ENCODE measurements around the gene TRIB2. TPM values are rescaled to one million over a fixed set of nuclear protein-coding genes. Genes with fewer than 3 reads are reported as not detected.
A peak's percentile ranks its signal among the peaks of the same experiment; 100 is the strongest.

TRIB2 gene
- 6.2 and 6.4 TPM in 2 replicates for total RNA-seq (2022)
- Bru-seq, nascent RNA, result percentile 41 among the genes with signal in this experiment
- BruChase-seq, experiment 1, labeled RNA remaining after a 6-hour chase, result percentile 45 among the genes with signal in this experiment
- percentile 44 among the genes with signal in this experiment for BruChase-seq, experiment 2, labeled RNA remaining after a 2-hour chase
- long read RNA-seq, full-length matches to known transcripts, result 1 of 1 reads
- long read RNA-seq, partial matches to known transcripts, result 0 of 1 reads
- long read RNA-seq, other reads (novel, unspliced or antisense), result 0 of 1 reads

DNA sequence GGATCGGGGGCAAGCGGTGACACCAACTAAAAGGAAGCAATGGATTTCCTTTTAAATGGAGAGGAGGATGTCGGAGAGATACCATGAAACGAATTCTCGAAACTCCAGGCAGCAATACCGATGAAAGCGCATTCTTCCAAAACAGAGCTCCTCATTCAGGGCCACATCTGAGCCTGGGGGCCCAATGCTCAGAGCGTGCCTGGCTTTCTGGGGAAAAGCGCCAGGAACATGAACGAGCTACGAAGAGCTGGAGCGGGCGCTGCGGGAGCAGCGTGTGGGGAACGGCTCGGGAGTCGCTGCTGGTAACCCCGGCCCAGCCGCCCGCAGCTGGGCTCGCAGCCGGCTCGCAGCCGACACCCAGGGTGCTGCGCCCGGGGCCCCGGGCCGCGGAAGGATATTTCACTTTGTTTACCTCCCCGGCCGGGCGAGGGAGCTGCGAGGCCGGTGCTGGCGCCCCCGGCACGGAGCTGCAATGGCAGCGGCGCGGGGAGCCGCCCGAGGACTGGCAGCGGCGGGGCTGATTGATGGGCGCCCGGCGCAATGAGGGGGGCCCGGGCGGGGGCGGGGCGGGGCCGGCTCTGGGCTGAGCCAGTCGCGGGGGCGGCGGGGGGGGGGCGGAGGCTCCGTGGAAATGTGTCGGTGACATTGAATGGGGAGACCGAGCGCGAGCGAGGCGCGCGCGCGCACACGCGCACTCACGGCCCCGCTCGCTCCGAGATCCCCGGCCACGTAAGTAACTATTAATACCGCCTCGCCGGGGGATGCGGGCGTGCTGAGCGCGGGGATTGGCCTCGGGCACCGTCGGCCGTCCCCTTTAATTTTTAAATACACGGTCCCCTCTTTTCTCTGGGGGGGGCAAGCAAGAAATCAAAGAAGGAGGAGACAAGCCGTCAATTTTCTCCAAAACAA, at the start of gene TRIB2:
TSS of gene TRIB2 (plus strand) at position 655 of the 909 bp plus-strand sequence. CDS start 1,372 bp downstream, outside the sequence.
- Mint-ChIP-seq H3K4me1 (ENCODE audit: low read depth, unreplicated experiment) (peaks cover 29% of the 10 kb centered on the region), H3K9me3 (ENCODE audit: low read depth, unreplicated experiment) (no peaks in the 10 kb centered on the region), H3K27me3 (ENCODE audit: unreplicated experiment) (peaks cover 18% of the 10 kb centered on the region), H3K4me3 (ENCODE audit: low read depth, unreplicated experiment) (peak within 1 kb of the TSS; percentile 73), H3K36me3 (ENCODE audit: insufficient read depth, unreplicated experiment) (peaks cover 29% of the 10 kb centered on the region), H3K27ac (ENCODE audit: unreplicated experiment) (peak within 1 kb of the TSS; percentile 97)
- CTCF ChIA-PET, result interaction anchor here (0.7 to 3.7 kb wide), 13 partner anchors 11 to 887 kb away, joined by 3 to 26 read pairs (median 6); no protein-coding TSS in a partner anchor
- peak; percentile 82 for DNase-seq
- TSS peak; percentile 67 for BruUV-seq (replicated peaks)
- TF ChIP-seq, protein P1, sequence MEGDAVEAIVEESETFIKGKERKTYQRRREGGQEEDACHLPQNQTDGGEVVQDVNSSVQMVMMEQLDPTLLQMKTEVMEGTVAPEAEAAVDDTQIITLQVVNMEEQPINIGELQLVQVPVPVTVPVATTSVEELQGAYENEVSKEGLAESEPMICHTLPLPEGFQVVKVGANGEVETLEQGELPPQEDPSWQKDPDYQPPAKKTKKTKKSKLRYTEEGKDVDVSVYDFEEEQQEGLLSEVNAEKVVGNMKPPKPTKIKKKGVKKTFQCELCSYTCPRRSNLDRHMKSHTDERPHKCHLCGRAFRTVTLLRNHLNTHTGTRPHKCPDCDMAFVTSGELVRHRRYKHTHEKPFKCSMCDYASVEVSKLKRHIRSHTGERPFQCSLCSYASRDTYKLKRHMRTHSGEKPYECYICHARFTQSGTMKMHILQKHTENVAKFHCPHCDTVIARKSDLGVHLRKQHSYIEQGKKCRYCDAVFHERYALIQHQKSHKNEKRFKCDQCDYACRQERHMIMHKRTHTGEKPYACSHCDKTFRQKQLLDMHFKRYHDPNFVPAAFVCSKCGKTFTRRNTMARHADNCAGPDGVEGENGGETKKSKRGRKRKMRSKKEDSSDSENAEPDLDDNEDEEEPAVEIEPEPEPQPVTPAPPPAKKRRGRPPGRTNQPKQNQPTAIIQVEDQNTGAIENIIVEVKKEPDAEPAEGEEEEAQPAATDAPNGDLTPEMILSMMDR (IDR thresholded peaks at IDR 0.05; ENCODE audit: unreplicated experiment), result no peak
- intact Hi-C loops (cut with micrococcal nuclease; ENCODE audit: unreplicated experiment), result loop anchor here (1.0 to 5.0 kb wide), 5 partner anchors 159 to 886 kb away; no protein-coding TSS in a partner anchor

DNA sequence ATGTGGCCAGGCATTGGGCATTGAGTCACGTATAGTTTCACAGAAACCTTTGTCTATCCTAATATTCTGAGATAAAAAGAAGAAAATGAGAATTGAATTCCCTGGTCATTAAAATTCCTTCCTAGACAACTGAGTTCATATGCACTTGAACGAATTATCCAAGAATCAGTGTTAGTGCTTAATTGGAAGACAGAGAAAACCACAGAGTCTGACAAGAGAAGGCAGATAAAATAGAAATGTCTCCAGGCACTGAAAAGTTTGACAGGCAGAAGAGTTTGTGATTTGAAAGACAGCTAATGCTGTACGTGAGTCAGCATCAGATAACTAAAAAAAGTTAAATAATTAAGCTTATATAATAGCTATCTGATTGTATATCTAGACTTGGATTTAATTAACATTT, 47.7 kb upstream of the TRIB2 start:
- no peaks in the 10 kb centered on the region for H3K9me3 Mint-ChIP-seq (ENCODE audit: low read depth, unreplicated experiment)
- CTCF ChIA-PET, result no interaction called here
- H3K36me3 Mint-ChIP-seq (ENCODE audit: insufficient read depth, unreplicated experiment), result no peaks in the 10 kb centered on the region
- no TSS peak for BruUV-seq (replicated peaks)
- H3K27ac Mint-ChIP-seq (ENCODE audit: unreplicated experiment), result no peak overlapping the region
- intact Hi-C loops (cut with micrococcal nuclease; ENCODE audit: unreplicated experiment), result no loop called here
- H3K27me3 Mint-ChIP-seq (ENCODE audit: unreplicated experiment), result no peaks in the 10 kb centered on the region
- no peaks in the 10 kb centered on the region for H3K4me1 Mint-ChIP-seq (ENCODE audit: low read depth, unreplicated experiment)
- no peak overlapping the region for H3K4me3 Mint-ChIP-seq (ENCODE audit: low read depth, unreplicated experiment)
- TF ChIP-seq, protein P1 (IDR thresholded peaks at IDR 0.05; ENCODE audit: unreplicated experiment), result no peak
- no peak for DNase-seq

DNA sequence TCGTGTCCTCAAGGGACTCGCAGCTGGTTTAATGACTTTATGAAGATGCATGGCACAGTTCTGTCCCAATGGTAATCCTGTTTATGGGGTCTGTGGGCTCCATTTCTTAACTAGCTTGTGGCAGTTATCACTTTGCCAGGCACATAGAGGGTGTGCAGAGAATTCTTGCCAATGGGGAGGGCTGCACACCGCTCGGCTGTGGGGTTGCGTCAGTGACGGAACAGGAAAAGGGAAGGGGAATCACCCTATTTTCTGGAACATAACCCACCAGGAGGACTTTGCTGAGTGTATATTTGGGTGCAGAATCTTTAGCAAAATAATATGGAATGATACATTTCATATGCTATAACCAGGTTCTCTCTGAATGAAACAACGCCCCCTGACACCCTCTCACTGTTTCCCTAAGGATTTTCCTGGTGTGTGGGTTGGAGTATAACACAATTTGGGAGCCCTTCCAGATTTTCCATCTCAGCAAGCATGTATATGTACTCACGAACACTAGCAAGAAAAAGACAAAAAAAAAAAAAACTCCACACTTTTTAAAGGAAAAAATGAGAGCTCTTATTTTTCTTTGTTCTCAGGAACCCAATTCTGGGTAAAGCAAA, 43.9 kb upstream of the TRIB2 start:
- BruUV-seq (replicated peaks), result no TSS peak

More for the DNA sequence above, 43.9 kb upstream of the TRIB2 start:
- CTCF ChIA-PET, result interaction anchor here (0.6 kb wide), 1 partner anchor 17 kb away, joined by 4 read pairs; no protein-coding TSS in a partner anchor
- no peaks in the 10 kb centered on the region for H3K36me3 Mint-ChIP-seq (ENCODE audit: insufficient read depth, unreplicated experiment)
- H3K4me3 Mint-ChIP-seq (ENCODE audit: low read depth, unreplicated experiment), result no peak overlapping the region
- TF ChIP-seq, protein P1 (IDR thresholded peaks at IDR 0.05; ENCODE audit: unreplicated experiment), result no peak
- intact Hi-C loops (cut with micrococcal nuclease; ENCODE audit: unreplicated experiment), result no loop called here
- no peaks in the 10 kb centered on the region for H3K9me3 Mint-ChIP-seq (ENCODE audit: low read depth, unreplicated experiment)
- peaks cover 20% of the 10 kb centered on the region for H3K4me1 Mint-ChIP-seq (ENCODE audit: low read depth, unreplicated experiment)
- H3K27ac Mint-ChIP-seq (ENCODE audit: unreplicated experiment), result no peak overlapping the region
- H3K27me3 Mint-ChIP-seq (ENCODE audit: unreplicated experiment), result no peaks in the 10 kb centered on the region
- DNase-seq, result no peak
